Loucy (cell line): Measurements from ENCODE around the gene VTI1B.

Experiments used
- H2AFZ ChIP-seq: fragments of 200-600 bp; sonication (generic); 2 replicates; pipeline ENCODE4 v1.6.0; 2016; ENCODE audit warnings: antibody characterized with exemption, mild to moderate bottlenecking, low read length, moderate library complexity
- H3F3A ChIP-seq: fragments of 200-600 bp; 2 replicates; pipeline ENCODE4 v1.6.0; 2016; ENCODE audit warnings: antibody characterized with exemption, low read depth, mild to moderate bottlenecking
- H3K27me3 ChIP-seq: fragments of 200-600 bp; sonication (generic); 2 replicates; pipeline ENCODE4 v1.6.1; 2014; ENCODE audit warnings: low read length, mild to moderate bottlenecking; ENCODE audit not compliant: insufficient read depth, poor library complexity, severe bottlenecking
- H3K36me3 ChIP-seq: fragments of 200-600 bp; sonication (generic); 2 replicates; pipeline ENCODE4 v1.6.1; 2016; ENCODE audit warnings: low read length; ENCODE audit not compliant: insufficient read depth
- H3K4me1 ChIP-seq: fragments of 200-600 bp; sonication (generic); 2 replicates; pipeline ENCODE4 v1.5.1; 2014; ENCODE audit warnings: low read length, mild to moderate bottlenecking; ENCODE audit not compliant: insufficient read depth, poor library complexity, severe bottlenecking
- H3K4me2 ChIP-seq: fragments of 200-600 bp; sonication (generic); 2 replicates; pipeline ENCODE4 v1.6.0; 2014; ENCODE audit warnings: antibody characterized with exemption, low read length, low read depth, mild to moderate bottlenecking; ENCODE audit not compliant: poor library complexity, severe bottlenecking
- H3K4me3 ChIP-seq: fragments of 200-600 bp; sonication (generic); 2 replicates; pipeline ENCODE4 v1.5.1; 2014; ENCODE audit warnings: low read length, mild to moderate bottlenecking, mixed read lengths; ENCODE audit not compliant: poor library complexity, severe bottlenecking
- H3K79me2 ChIP-seq: fragments of 200-600 bp; sonication (generic); 2 replicates; pipeline ENCODE4 v1.6.1; 2014; ENCODE audit warnings: low read length; ENCODE audit not compliant: insufficient read depth
- H3K9ac ChIP-seq: fragments of 200-600 bp; sonication (generic); 2 replicates; pipeline ENCODE4 v1.6.0; 2014; ENCODE audit warnings: mild to moderate bottlenecking, low read depth, low read length, moderate library complexity; ENCODE audit not compliant: poor library complexity, severe bottlenecking
- H3K9me2 ChIP-seq: fragments of 200-600 bp; sonication (generic); replicated peaks from 2 replicates; pipeline ENCODE4 v1.6.1; 2016; ENCODE audit warnings: low read depth, low read length, mixed read lengths
- H3K9me3 ChIP-seq: fragments of 200-600 bp; sonication (generic); 2 replicates; pipeline ENCODE4 v1.6.1; 2014; ENCODE audit warnings: mild to moderate bottlenecking, antibody characterized with exemption, low read length, low read depth; ENCODE audit not compliant: insufficient read depth
- H4K20me1 ChIP-seq: fragments of 200-600 bp; sonication (generic); 2 replicates; pipeline ENCODE4 v1.6.0; 2014; ENCODE audit warnings: antibody characterized with exemption, low read length, mild to moderate bottlenecking; ENCODE audit not compliant: insufficient read depth, poor library complexity, severe bottlenecking
- CTCF ChIP-seq: fragments of 200-600 bp; sonication (generic); conservative IDR thresholded peaks from 2 replicates; pipeline ENCODE4 v1.5.1; 2014; ENCODE audit warnings: mild to moderate bottlenecking, antibody characterized with exemption, low read length
- EZH2phosphoT487 ChIP-seq: fragments of 200-600 bp; IDR thresholded peaks from 2 replicates; pipeline ENCODE4 v1.6.1; 2018; ENCODE audit warnings: antibody characterized with exemption, mild to moderate bottlenecking, moderate library complexity, borderline replicate concordance

Gene VTI1B

GRCh38 chr14:67666750-67667449, 7.5 kb downstream of the VTI1B start:
- H3K4me1 ChIP-seq, result peaks cover 18% of the 10 kb centered on the region
- no peak overlapping the region for H3K9ac ChIP-seq
- no peaks in the 10 kb centered on the region for H3K27me3 ChIP-seq
- peak overlapping the region; percentile 20 for H3K4me2 ChIP-seq
- peaks cover 24% of the 10 kb centered on the region for H4K20me1 ChIP-seq
- no peak overlapping the region for H2AFZ ChIP-seq
- TF ChIP-seq CTCF (peak; percentile 78), EZH2phosphoT487 (no peak)
- no peaks in the 10 kb centered on the region for H3F3A ChIP-seq
- no peaks in the 10 kb centered on the region for H3K9me2 ChIP-seq
- H3K4me3 ChIP-seq, result no peak overlapping the region
- H3K9me3 ChIP-seq, result no peaks in the 10 kb centered on the region
- H3K36me3 ChIP-seq, result no peaks in the 10 kb centered on the region
- H3K79me2 ChIP-seq, result peaks cover 55% of the 10 kb centered on the region

- H3K4me1 ChIP-seq, result peaks cover 15% of the 10 kb centered on the region
- H3K9me3 ChIP-seq, result no peaks in the 10 kb centered on the region
- no peaks in the 10 kb centered on the region for H3K27me3 ChIP-seq
- no peak overlapping the region for H3K9ac ChIP-seq
- H3K4me2 ChIP-seq, result no peak overlapping the region
- H3F3A ChIP-seq, result no peaks in the 10 kb centered on the region
- no peak overlapping the region for H2AFZ ChIP-seq
- peaks cover 50% of the 10 kb centered on the region for H3K79me2 ChIP-seq
- H3K36me3 ChIP-seq, result no peaks in the 10 kb centered on the region; the same call in 1 of the 2 replicates
- H3K9me2 ChIP-seq, result no peaks in the 10 kb centered on the region
- no peak overlapping the region for H3K4me3 ChIP-seq
- peaks cover 18% of the 10 kb centered on the region for H4K20me1 ChIP-seq
- no peak for TF ChIP-seq CTCF
These were observed 8.6 kb downstream of the VTI1B start for GRCh38 chr14:67665868-67666267.

- peaks cover 32% of the 10 kb centered on the region for H3K79me2 ChIP-seq
- no peak overlapping the region for H3K4me2 ChIP-seq
- peaks cover 18% of the 10 kb centered on the region for H4K20me1 ChIP-seq
- no peak overlapping the region for H3K9ac ChIP-seq
- H3K9me2 ChIP-seq, result no peaks in the 10 kb centered on the region
- TF ChIP-seq CTCF, result no peak
- no peak for TF ChIP-seq EZH2phosphoT487
- H3K27me3 ChIP-seq, result no peaks in the 10 kb centered on the region
- peaks cover 18% of the 10 kb centered on the region; the same call in 1 of the 2 replicates for H3K36me3 ChIP-seq
- no peaks in the 10 kb centered on the region for H3K9me3 ChIP-seq
- no peaks in the 10 kb centered on the region for H3F3A ChIP-seq
- no peak overlapping the region for H2AFZ ChIP-seq
- H3K4me1 ChIP-seq, result peaks cover 12% of the 10 kb centered on the region
- H3K4me3 ChIP-seq, result no peak overlapping the region
These were observed 10.8 kb downstream of the VTI1B start for GRCh38 chr14:67663633-67664032.
